T-helper 1 cell (primary cell): ENCODE measurements around the gene INSC.

Source experiments
- DNase-seq, 5 donors: peaks; one replicate each; pipeline ENCODE4 v3.0.0-alpha.2; 2012 to 2020

INSC gene

DNA sequence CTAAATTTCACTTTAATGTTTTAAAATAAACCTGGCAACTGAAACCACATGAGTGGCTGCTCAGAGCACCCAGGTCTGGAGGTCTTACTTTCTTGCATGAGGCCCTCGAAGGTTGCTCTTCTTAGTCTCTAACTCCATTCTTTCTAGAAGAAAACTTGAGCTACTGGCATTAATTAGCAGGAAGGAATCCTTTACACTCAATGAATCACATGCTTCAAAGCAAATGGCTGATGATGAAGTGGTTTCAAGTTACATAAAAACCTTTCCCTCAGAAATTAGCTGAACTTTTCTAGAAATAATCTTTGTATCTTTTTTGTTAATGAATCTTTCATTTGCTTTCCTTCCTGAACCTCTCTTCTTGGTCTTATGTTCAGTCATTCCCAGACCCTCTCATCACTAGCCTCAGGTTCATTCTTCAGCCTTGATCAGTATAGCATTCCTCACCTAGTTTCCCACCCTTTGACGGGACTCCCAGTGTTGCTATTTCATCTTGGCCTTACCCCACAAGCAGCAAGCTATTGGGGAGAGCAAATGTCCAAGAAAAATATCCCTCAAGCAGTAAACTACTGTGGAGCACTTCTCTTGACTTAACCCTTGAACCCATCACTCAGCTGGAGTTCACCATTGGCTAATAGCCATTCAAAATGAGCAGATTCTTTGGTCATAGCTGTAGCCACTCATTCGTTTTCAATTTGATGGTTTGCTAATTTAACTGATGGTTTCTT is 75.1 kb downstream of the INSC start:
- no peak for DNase-seq

DNA sequence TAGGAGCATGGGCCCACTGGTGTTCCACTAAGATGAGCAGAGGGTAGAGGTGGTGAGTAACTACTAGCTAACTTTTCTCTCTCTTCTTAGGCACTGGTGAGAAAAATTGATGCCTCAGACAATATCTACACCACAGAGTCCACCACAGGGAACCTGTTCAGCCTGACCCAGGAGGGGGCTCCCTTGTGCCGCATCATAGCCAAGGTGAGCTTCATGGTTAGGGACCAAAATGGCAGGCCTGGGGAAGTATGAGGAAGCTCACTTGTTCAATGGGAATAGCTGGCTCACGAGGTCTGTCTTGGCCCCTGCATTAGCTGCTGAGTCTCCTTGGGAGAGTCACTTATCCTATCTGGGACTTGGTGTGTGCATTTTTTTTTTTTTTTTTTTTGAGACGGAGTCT is 75.9 kb downstream of the INSC start:
- DNase-seq: no peak

DNA sequence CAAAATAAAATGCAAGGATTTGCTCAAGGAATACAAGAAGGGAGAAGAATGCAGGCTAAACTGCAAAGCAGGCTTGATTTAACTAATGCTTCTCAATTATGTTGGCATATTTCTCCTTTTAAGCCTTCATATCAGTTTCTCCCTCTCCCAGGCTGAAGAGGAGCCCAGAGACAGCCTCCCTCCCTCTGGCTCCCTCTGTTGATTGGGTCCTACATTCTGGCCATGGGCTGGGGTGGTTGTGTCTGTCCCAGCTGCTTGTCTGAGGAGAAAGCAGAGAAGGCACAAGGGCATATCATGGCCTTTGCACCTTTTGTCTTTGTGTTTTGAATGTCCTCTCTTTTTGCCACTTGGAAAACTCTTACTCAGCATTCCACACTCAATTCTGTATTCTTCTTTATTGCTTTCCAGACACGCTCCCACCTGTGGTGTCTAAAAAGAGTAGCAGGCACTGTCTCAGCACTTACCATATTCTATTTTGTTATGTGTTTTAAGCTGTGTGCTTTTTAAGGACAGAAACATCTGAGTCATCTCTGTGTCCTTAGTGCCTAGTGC is 77.4 kb downstream of the INSC start:
- DNase-seq: no peak

DNA sequence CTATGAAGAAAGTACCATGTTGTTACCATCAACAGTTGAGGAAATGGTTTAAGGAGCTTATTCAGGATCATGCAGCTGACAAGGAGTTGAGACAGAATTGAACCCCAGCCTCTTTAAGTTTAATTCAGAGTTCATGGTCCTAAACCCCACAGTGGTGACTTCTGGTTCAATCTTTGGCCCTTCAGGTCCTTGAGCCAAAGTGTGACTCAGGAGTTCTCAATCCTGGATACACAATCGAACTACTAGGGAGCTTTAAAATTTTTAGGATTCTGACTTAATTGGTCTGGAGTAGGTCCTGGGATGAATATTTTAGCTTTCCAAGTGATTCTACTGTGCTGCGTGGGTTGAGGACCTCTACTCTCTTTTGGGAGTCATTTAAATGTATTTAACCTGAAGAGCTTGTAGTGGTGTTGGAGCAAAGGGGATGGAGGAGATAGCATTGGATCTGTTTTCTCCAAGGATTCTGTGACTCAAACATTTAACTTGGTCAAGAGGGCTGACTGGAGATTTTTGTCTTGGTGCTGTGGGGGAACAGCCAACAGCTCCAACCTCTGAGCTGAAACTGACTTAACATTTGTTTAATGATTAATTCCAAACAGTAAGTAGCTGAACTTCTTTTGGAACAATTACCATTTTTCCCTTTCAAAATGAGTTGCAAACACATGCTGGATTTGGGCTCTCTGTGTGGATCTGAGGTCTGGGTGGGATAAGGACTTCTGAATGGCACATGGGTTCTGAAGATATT is 80.1 kb downstream of the INSC start:
- DNase-seq: no peak

- no peak for DNase-seq
Observed at GRCh38 chr11:15195454-15196200, 80.9 kb downstream of the INSC start.

- no peak for DNase-seq
Observed at GRCh38 chr11:15196704-15197103, 82.0 kb downstream of the INSC start.

GRCh38 chr11:15197696-15198095 is 83.0 kb downstream of the INSC start:
- DNase-seq: no peak

DNA sequence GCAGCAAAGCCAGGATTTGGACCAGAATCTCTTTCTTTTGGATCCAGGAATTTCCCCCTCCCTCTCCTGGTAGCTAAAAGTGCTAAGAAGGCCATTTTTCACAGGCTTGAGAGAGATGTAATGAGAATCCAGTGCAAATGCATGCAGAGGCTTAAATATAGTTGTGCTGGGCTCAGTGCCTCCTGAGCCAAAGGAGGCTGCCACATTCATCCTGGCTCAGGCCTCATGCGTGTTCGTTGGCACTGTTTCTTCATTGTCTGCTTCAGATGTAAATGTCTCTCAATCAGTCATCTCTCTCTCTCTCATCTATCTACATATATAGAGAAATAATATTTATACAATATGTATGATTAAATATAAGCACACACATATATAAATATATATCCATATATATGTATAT is 83.6 kb downstream of the INSC start:
- no peak for DNase-seq

DNA sequence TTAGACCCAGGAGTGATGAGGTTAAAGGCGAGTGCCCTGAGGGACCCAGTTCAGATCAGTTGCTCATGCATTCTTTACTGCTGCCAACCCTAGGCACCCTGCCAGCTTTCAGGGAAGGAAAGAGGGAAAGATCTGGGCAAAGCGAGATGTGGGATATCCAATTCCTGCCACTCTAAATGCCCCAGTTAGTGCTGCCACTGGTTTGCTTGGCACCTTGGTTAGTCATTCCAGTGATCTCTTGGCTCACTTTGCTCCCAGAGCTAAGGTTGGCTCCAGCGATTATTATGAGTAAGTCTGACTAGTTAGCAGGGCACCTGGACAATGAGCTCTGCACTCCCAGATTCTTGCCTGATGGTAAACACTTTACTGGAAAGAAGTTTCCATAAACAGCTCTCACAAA is 85.0 kb downstream of the INSC start:
- DNase-seq: no peak

- no peak for DNase-seq
Observed at GRCh38 chr11:15200696-15201095, 86.0 kb downstream of the INSC start.

- no peak for DNase-seq
Observed at GRCh38 chr11:15201586-15201985, 86.9 kb downstream of the INSC start.

- DNase-seq: no peak
Observed at GRCh38 chr11:15202626-15203025, 87.9 kb downstream of the INSC start.

- DNase-seq: no peak
Observed at GRCh38 chr11:15204711-15205110, 90.0 kb downstream of the INSC start.

- no peak for DNase-seq
Observed at GRCh38 chr11:15206791-15207190, 92.1 kb downstream of the INSC start.

- DNase-seq: peak; percentile 23 to 65 (median 54)
Observed at GRCh38 chr11:15208378-15209222, 93.9 kb downstream of the INSC start.

DNA sequence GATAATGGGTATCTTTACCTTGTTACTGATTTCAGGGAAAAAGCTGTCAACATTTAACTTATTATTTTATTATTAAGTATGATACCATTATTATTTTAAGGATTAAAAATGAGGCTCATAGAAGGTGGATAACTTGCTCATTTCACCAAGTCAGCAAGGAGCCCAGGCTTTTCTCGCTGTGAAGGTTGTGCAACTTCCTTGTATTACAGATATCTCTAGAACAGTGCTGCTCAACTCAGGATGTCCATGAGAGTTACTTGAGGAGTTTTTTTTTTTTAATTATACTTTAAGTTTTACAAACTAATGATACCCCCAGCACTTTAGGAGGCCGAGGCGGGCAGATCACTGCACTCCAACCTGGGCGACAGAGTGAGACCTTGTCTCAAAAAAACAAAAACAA is 98.2 kb downstream of the INSC start:
- DNase-seq: no peak

DNA sequence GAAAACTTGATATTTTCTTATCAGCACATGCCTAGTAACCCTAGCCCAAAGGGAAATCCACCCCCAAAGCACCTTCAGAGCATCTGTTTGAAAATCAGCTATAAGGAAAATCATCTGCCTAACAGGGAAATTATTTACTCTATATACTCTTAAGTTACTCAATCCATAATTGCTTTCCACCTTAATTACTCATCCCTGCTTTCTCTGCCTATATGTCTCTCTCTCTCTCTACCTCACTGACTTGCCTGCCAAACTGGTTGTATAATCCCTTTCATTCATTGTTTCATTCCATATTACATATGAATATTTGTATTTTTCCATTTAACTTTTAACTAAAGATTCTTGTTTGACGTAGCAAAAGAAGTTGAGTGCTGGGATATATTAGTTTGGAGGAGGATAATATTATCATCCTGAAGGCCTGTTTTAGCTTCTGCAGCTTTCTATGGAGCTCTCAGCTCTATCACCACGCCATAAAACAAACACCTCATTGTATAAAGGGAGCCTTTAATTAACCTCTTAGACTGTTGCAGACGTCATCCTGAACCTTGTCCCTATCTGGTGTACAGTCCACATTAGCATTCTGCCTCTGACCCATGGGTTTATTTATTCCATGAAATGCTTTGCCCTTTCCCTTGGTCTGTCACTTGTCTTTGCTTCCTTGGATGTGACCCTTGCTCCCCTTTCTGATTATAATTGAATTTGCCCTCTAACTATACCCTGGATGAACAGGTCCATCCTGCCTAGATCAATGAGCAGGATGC is 98.9 kb downstream of the INSC start:
- DNase-seq: no peak

GRCh38 chr11:15215005-15215404 is 100.3 kb downstream of the INSC start:
- DNase-seq: no peak

DNA sequence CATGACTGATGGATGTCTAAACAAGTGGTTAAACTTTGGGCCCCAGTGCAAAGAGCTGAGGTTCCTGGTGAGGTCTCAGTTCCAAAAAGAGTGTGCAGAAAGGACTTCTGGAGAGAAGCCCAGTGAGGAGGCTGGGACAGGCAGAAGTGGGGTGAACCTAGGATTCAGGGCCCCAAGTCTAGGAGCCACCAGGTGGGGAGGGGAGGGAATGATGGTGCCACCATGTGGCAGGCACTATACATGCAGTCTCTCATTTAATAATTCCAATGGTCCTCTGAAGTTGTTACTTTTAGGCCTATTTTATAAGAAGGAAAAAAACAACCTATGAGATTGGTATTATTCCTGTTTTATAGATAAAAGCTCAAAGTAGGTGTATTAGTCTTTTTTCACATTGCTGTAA is 102.0 kb downstream of the INSC start:
- no peak for DNase-seq

DNA sequence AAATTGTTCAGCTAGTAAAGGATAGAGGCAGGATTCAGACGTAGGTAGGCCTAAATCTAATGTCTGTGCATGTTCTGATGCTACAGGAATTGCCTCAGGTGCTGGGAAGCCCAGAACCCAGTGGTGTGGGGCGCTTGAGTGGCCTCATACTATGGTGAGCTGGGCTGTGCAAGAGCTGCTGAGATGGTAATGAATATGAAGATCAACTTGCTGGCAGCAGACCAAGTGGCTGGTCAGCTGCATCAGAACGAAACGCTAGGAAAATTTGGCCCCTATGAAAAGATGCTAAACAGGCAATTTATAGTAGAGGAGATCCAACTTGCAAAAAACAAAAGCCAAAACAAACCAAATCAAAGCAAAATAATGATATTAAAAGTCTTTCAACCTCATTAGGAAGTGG is 102.7 kb downstream of the INSC start:
- DNase-seq: no peak

- DNase-seq: no peak
Observed at GRCh38 chr11:15222777-15223176, 108.1 kb downstream of the INSC start.

GRCh38 chr11:15223318-15223717 is 108.6 kb downstream of the INSC start:
- no peak for DNase-seq
